IMR-90 (cell line): Measurements from ENCODE around the gene NRIP3. TPM values are rescaled to one million over a fixed set of nuclear protein-coding genes. Genes with fewer than 3 reads are reported as not detected.

ENCODE experiments used
- ATAC-seq: fragments of 200-7000 bp; cut with Tn5 transposase; 2 replicates; pipeline ENCODE4 v1.9.1; 2020; ENCODE audit warnings: low read depth, mild to moderate bottlenecking, moderate library complexity
- BruUV-seq: library from RNA; stranded (reverse); fragments of 400-500 nt; replicated peaks from 2 replicates; lab custom pipeline; 2021; lab: Mats Ljungman, UMichigan
- CTCF ChIA-PET: fragments of 300-600 bp; formaldehyde crosslinking; extraction: SDS; loops from one replicate; lab custom pipeline; 2021; ENCODE audit warnings: antibody characterized with exemption; lab: Yijun Ruan, JAX
- POLR2A ChIA-PET: fragments of 300-600 bp; sonication (Branson Sonifier 250); formaldehyde crosslinking; loops from one replicate; lab custom pipeline; 2022; ENCODE audit warnings: antibody characterized with exemption; ENCODE audit not compliant: unreplicated experiment; lab: Charles Lee
- DNase-seq: peaks from one replicate; pipeline ENCODE4 v3.0.0; 2013
- H2AFZ ChIP-seq: replicated peaks from 2 replicates; pipeline ENCODE3; 2013; ENCODE audit warnings: low read length, mild to moderate bottlenecking; ENCODE audit not compliant: poor library complexity
- H2AK5ac ChIP-seq: 2 replicates; pipeline ENCODE4 v1.6.1; 2013; ENCODE audit warnings: low read depth, low read length, inconsistent platforms
- H2AK9ac ChIP-seq: replicated peaks from 2 replicates; pipeline ENCODE3; 2013; ENCODE audit warnings: mild to moderate bottlenecking, low read depth, low read length, moderate library complexity; ENCODE audit not compliant: poor library complexity
- H2BK120ac ChIP-seq: 2 replicates; pipeline ENCODE4 v1.6.1; 2013; ENCODE audit warnings: low read depth, low read length, inconsistent platforms
- H2BK15ac ChIP-seq: 3 replicates; pipeline ENCODE4 v1.6.1; 2013; ENCODE audit warnings: low read depth, low read length, inconsistent platforms
- H2BK20ac ChIP-seq: 2 replicates; pipeline ENCODE4 v1.6.1; 2013; ENCODE audit warnings: low read depth, mild to moderate bottlenecking, inconsistent platforms, low read length, moderate library complexity
- H2BK5ac ChIP-seq: 2 replicates; pipeline ENCODE4 v1.6.1; 2013; ENCODE audit warnings: mild to moderate bottlenecking, low read depth, low read length, inconsistent platforms; ENCODE audit not compliant: poor library complexity, severe bottlenecking
- H3K14ac ChIP-seq: replicated peaks from 2 replicates; pipeline ENCODE4 v1.6.1; 2013; ENCODE audit warnings: low read depth, low read length, inconsistent platforms
- H3K18ac ChIP-seq: 2 replicates; pipeline ENCODE4 v1.6.1; 2013; ENCODE audit warnings: low read depth, low read length, control low read depth
- H3K23ac ChIP-seq: 2 replicates; pipeline ENCODE4 v1.6.1; 2013; ENCODE audit warnings: low read depth, low read length, inconsistent platforms
- H3K27ac ChIP-seq: 2 replicates; pipeline ENCODE4 v1.5.1; 2013; ENCODE audit warnings: mild to moderate bottlenecking, control low read depth, low read length; ENCODE audit not compliant: insufficient read depth
- H3K27me3 ChIP-seq: 2 replicates; pipeline ENCODE4 v1.6.1; 2013; ENCODE audit warnings: low read length; ENCODE audit not compliant: control insufficient read depth, insufficient read depth
- H3K36me3 ChIP-seq: 2 replicates; pipeline ENCODE4 v1.6.1; 2013; ENCODE audit warnings: low read length, mixed read lengths; ENCODE audit not compliant: control insufficient read depth, insufficient read depth
- H3K4ac ChIP-seq: 2 replicates; pipeline ENCODE4 v1.6.1; 2013; ENCODE audit warnings: low read depth, low read length, inconsistent platforms
- H3K4me1 ChIP-seq: 2 replicates; pipeline ENCODE4 v1.6.1; 2013; ENCODE audit warnings: low read length, mixed read lengths; ENCODE audit not compliant: control insufficient read depth, insufficient read depth
- H3K4me2 ChIP-seq: 2 replicates; pipeline ENCODE4 v1.6.1; 2013; ENCODE audit warnings: low read depth, mild to moderate bottlenecking, control low read depth, low read length, moderate library complexity
- H3K4me3 ChIP-seq: 2 replicates; pipeline ENCODE4 v1.5.1; 2013; ENCODE audit warnings: low read depth, mild to moderate bottlenecking, control low read depth, low read length, moderate library complexity; ENCODE audit not compliant: insufficient read depth
- H3K56ac ChIP-seq: 2 replicates; pipeline ENCODE4 v1.6.1; 2013; ENCODE audit warnings: low read length, inconsistent platforms; ENCODE audit not compliant: insufficient read depth; ENCODE audit errors: extremely low read depth
- H3K79me1 ChIP-seq, 2 experiments: 2 replicates each; pipeline ENCODE4 v1.6.1; 2013; ENCODE audit warnings: low read length in 2 of 2, inconsistent platforms in 1 of 2, low read depth in 1 of 2
- H3K9ac ChIP-seq: 2 replicates; pipeline ENCODE4 v1.6.1; 2013; ENCODE audit warnings: low read depth, low read length, control low read depth
- H3K9me1 ChIP-seq: 2 replicates; pipeline ENCODE4 v1.6.1; 2013; ENCODE audit warnings: low read length, inconsistent platforms; ENCODE audit not compliant: insufficient read depth
- H3K9me3 ChIP-seq: 2 replicates; pipeline ENCODE4 v1.6.1; 2013; ENCODE audit warnings: low read length; ENCODE audit not compliant: control insufficient read depth, insufficient read depth
- H4K20me1 ChIP-seq: 2 replicates; pipeline ENCODE4 v1.6.1; 2013; ENCODE audit warnings: low read length, inconsistent platforms; ENCODE audit not compliant: insufficient read depth
- H4K5ac ChIP-seq: 2 replicates; pipeline ENCODE4 v1.6.1; 2013; ENCODE audit warnings: mild to moderate bottlenecking, low read depth, low read length, control low read depth
- H4K8ac ChIP-seq, 2 experiments: 2 replicates each; pipeline ENCODE4 v1.6.1; 2013; ENCODE audit warnings: low read depth in 2 of 2, low read length in 2 of 2, control low read depth in 1 of 2, inconsistent platforms in 1 of 2
- H4K91ac ChIP-seq: 2 replicates; pipeline ENCODE4 v1.6.1; 2013; ENCODE audit warnings: low read depth, low read length, inconsistent platforms; ENCODE audit not compliant: insufficient read depth
- CEBPB ChIP-seq: IDR thresholded peaks from 2 replicates; pipeline ENCODE4 v1.6.1; 2012; ENCODE audit warnings: low read depth, low read length, improper control_type of control experiment
- CHD1 ChIP-seq: IDR thresholded peaks from 2 replicates; pipeline ENCODE4 v1.6.1; 2012; ENCODE audit warnings: low read depth, low read length, improper control_type of control experiment
- FOS ChIP-seq: fragments of 150-350 bp; IDR thresholded peaks from 2 replicates; pipeline ENCODE4 v1.6.1; 2016; ENCODE audit warnings: low read depth, low read length
- MAFK ChIP-seq: IDR thresholded peaks from 2 replicates; pipeline ENCODE4 v1.6.1; 2012; ENCODE audit warnings: low read depth, low read length, improper control_type of control experiment
- MAZ ChIP-seq: IDR thresholded peaks from 2 replicates; pipeline ENCODE4 v1.6.1; 2012; ENCODE audit warnings: low read depth, mild to moderate bottlenecking, low read length, improper control_type of control experiment, moderate library complexity, borderline replicate concordance
- MXI1 ChIP-seq: IDR thresholded peaks from 2 replicates; pipeline ENCODE4 v1.6.1; 2012; ENCODE audit warnings: low read depth, mild to moderate bottlenecking, low read length, moderate library complexity, borderline replicate concordance
- NFE2L2 ChIP-seq: fragments of 150-350 bp; IDR thresholded peaks from 2 replicates; pipeline ENCODE4 v1.6.1; 2016; ENCODE audit warnings: low read depth, mild to moderate bottlenecking, low read length
- WGBS, 2 experiments: methylation state at CpG; one replicate each; pipeline versions ENCODE4 v1.1.5 to v1.1.7; 2013; ENCODE audit warnings: missing lambda C conversion rate in 2 of 2; ENCODE audit not compliant: insufficient read length in 1 of 2; ENCODE audit errors: extremely low coverage in 2 of 2; 5-methylcytosine and 5-hydroxymethylcytosine counted together
- dilution Hi-C: fragments of 300-500 bp; cut with HindIII; formaldehyde crosslinking; loops from one replicate; pipeline ENCODE4 v1.14.3; 2018; ENCODE audit warnings: low sequenced_read_pairs; ENCODE audit not compliant: unreplicated experiment
- in situ Hi-C: fragments of 300-500 bp; cut with MboI; formaldehyde crosslinking; loops from 3 replicates; pipeline ENCODE4 v1.14.3; 2019; ENCODE audit warnings: low sequenced_read_pairs, inconsistent platforms, mixed read lengths
- intact Hi-C: fragments of 100-400 bp; cut with micrococcal nuclease; formaldehyde crosslinking; loops from 2 replicates; pipeline ENCODE4 v1.10.0; 2022
- polyA plus RNA-seq, 3 experiments: library from polyadenylated mRNA; depleted of rRNA; stranded (reverse); fragments of >200 nt; gene quantifications; 2 replicates each; pipeline ENCODE4 v1.2.3, GENCODE V29; 2012; ENCODE audit warnings: low replicate concordance in 1 of 3
- total RNA-seq: library from RNA; depleted of rRNA; stranded (reverse); fragments of >200 nt; gene quantifications from 2 replicates; pipeline ENCODE4 v1.2.3, GENCODE V29; 2012
- TF ChIP-seq, protein P1 (sequence below): fragments of 150-350 bp; IDR thresholded peaks from 2 replicates; pipeline ENCODE4 v1.6.1; 2016; ENCODE audit warnings: low read depth, mild to moderate bottlenecking, low read length, moderate library complexity, borderline replicate concordance
- TF ChIP-seq, protein P2 (sequence below): fragments of 150-350 bp; IDR thresholded peaks from 2 replicates; pipeline ENCODE4 v1.6.1; 2017; ENCODE audit warnings: mild to moderate bottlenecking, antibody characterized with exemption, low read length, low read depth

NRIP3 gene
- total and polyA plus RNA-seq, 2 of the 4 experiments (the other 2 are of a cell fraction): 11.5 to 43.6 TPM

DNA sequence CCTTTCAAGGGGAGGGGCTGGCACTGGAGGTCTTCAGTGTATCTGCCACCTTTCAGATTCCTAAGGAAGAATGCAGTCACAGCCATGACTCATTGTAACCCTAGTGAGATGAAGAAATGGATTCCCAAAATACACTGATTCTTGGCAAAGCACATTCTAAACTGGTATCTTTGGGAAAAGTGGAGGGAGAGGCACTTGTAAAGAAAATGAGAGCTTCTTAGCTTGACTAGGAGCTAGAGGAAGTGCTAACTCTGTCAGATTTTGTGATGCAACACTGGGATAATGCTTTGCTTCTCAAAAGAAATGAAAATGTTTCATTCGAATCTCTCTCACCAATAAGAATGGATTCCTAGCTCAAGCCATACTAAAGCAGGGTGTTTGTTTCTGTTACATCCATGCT is 14.3 kb downstream of the NRIP3 start:
- Histone ChIP-seq H3K9me3 (no peaks in the 10 kb centered on the region), H2BK15ac (no peak overlapping the region), H3K9me1 (peaks cover 5% of the 10 kb centered on the region), H3K4me3 (no peak overlapping the region), H2BK5ac (peak overlapping the region; percentile 12), H3K56ac (no peak overlapping the region), H2AK9ac (no peak overlapping the region), H3K18ac (peak overlapping the region; percentile 14; the same call in 1 of the 2 replicates), H3K36me3 (peaks cover 3% of the 10 kb centered on the region; the same call in 1 of the 2 replicates), H3K9ac (no peak overlapping the region), H3K14ac (peak overlapping the region; percentile 83), H3K79me1 (peaks cover 7 to 13% of the 10 kb centered on the region in 2 experiments; a peak in 1 of 4 replicates), H4K91ac (no peak overlapping the region), H3K4ac (peak overlapping the region; percentile 5; the same call in 1 of the 2 replicates), H4K20me1 (0 out of 2 replicates have a peak, but pooled peaks cover 4% of the 10 kb centered on the region), H2AK5ac (no peak overlapping the region), H4K5ac (no peak overlapping the region; the same call in 1 of the 2 replicates), H3K4me2 (peak overlapping the region; percentile 10; the same call in 1 of the 2 replicates), H4K8ac (no peak overlapping the region; a peak in 1 of 4 replicates), H3K27ac (no peak overlapping the region), H3K23ac (no peak overlapping the region; the same call in 1 of the 2 replicates), H3K27me3 (no peaks in the 10 kb centered on the region), H2BK120ac (no peak overlapping the region), H2AFZ (no peak overlapping the region), H2BK20ac (no peak overlapping the region), H3K4me1 (peaks cover 5% of the 10 kb centered on the region)
- intact Hi-C loops (no loop called here), in situ Hi-C loops (no loop called here), dilution Hi-C loops (no loop called here)
- TF ChIP-seq NFE2L2: no peak
- TF ChIP-seq CHD1: no peak
- TF ChIP-seq MXI1: no peak
- TF ChIP-seq, protein P1, sequence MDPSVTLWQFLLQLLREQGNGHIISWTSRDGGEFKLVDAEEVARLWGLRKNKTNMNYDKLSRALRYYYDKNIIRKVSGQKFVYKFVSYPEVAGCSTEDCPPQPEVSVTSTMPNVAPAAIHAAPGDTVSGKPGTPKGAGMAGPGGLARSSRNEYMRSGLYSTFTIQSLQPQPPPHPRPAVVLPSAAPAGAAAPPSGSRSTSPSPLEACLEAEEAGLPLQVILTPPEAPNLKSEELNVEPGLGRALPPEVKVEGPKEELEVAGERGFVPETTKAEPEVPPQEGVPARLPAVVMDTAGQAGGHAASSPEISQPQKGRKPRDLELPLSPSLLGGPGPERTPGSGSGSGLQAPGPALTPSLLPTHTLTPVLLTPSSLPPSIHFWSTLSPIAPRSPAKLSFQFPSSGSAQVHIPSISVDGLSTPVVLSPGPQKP: no peak
- peak; percentile 60 for TF ChIP-seq CEBPB
- peak; percentile 20; the same call in 1 of the 2 replicates for TF ChIP-seq FOS
- TF ChIP-seq, protein P2, sequence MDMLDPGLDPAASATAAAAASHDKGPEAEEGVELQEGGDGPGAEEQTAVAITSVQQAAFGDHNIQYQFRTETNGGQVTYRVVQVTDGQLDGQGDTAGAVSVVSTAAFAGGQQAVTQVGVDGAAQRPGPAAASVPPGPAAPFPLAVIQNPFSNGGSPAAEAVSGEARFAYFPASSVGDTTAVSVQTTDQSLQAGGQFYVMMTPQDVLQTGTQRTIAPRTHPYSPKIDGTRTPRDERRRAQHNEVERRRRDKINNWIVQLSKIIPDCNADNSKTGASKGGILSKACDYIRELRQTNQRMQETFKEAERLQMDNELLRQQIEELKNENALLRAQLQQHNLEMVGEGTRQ: no peak
- no peak for TF ChIP-seq MAFK
- TF ChIP-seq MAZ: no peak
- POLR2A ChIA-PET: no interaction called here
- BruUV-seq: no TSS peak
- DNase-seq (peak; percentile 57), ATAC-seq (peak; percentile 79)
- CTCF ChIA-PET: interaction anchor here (0.5 kb wide), 1 partner anchor 127 kb away, joined by 4 read pairs; no protein-coding TSS in a partner anchor
- no CpG with 5 or more reads among the region's 1 CpG for WGBS, 2 experiments
